Ishikawa (cell line): ENCODE data around the gene ZRANB3.

Source experiments
- CEBPB ChIP-seq: IDR thresholded peaks from 2 replicates; pipeline ENCODE4 v1.6.1; 2012
- CREB1 ChIP-seq: IDR thresholded peaks from 2 replicates; pipeline ENCODE4 v1.6.1; 2012; ENCODE audit warnings: low read depth
- EP300 ChIP-seq: IDR thresholded peaks from 2 replicates; pipeline ENCODE4 v1.6.1; 2012; ENCODE audit warnings: borderline replicate concordance
- FOXM1 ChIP-seq: IDR thresholded peaks from 2 replicates; pipeline ENCODE4 v1.6.1; 2012; ENCODE audit warnings: low read depth, borderline replicate concordance
- NFIC ChIP-seq: IDR thresholded peaks from 2 replicates; pipeline ENCODE4 v1.6.1; 2012
- RAD21 ChIP-seq: IDR thresholded peaks from 2 replicates; pipeline ENCODE4 v1.6.1; 2012; ENCODE audit warnings: low read depth
- REST ChIP-seq: IDR thresholded peaks from 2 replicates; pipeline ENCODE4 v1.6.1; 2012; ENCODE audit warnings: low read depth, mild to moderate bottlenecking
- TEAD4 ChIP-seq: IDR thresholded peaks from 2 replicates; pipeline ENCODE4 v1.6.1; 2012
- YY1 ChIP-seq: IDR thresholded peaks from 2 replicates; pipeline ENCODE4 v1.6.1; 2012; ENCODE audit warnings: low read depth
- ZBTB7A ChIP-seq: IDR thresholded peaks from 2 replicates; pipeline ENCODE4 v1.6.1; 2012; ENCODE audit warnings: low read depth

DNA sequence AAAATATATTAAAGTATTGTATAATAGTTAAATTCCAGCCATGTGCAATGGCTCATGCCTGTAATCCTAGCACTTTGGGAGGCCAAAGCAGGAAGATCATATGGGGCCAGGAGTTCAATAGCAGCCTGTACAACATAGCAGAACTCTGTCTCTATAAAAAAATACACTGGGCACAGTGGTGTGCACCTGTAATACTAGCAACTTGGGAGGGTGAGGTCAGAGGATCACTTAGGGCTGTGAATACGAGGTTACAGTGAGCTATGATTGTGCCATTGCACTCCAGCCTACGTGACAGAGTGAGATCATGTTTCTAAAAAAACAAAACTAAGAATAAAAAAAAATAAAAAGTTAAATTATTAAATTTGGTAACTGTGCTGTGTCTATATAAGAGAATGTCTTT is 36.1 kb downstream of the ZRANB3 start:
- TF ChIP-seq YY1 (no peak), CREB1 (no peak), EP300 (no peak), NFIC (no peak), FOXM1 (no peak), REST (no peak), ZBTB7A (no peak), CEBPB (no peak), TEAD4 (no peak), RAD21 (no peak)
